ENCODE measurements around the gene PTTG1IP.

PTTG1IP gene

GRCh38 chr21:44908908-44909307 lies 35.4 kb upstream of the PTTG1IP start:
- DNase-seq: no peak

- no peak for DNase-seq
These were observed 34.7 kb upstream of the PTTG1IP start for GRCh38 chr21:44907966-44908895.

- no peak for DNase-seq
These were observed 33.9 kb upstream of the PTTG1IP start for GRCh38 chr21:44907225-44907965.

DNA sequence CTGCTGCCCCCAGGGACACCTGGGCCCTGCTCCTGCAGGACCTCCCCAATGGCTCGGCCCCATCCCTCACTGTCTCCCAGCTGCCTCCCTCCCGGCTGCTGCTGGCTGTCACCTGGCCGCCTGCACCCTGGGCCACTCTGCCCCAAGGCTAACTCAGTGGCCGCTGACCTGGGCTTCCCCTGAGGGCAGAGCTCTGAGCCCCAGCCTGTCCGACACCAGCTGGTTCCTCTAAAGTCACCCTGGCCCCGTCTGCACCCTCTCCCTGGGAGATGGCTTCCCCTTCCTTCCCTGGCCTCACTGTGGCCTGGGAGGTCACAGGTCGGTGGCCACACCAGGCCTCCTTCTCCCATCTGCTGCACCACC lies 32.2 kb upstream of the PTTG1IP start:
- DNase-seq: no peak

DNA sequence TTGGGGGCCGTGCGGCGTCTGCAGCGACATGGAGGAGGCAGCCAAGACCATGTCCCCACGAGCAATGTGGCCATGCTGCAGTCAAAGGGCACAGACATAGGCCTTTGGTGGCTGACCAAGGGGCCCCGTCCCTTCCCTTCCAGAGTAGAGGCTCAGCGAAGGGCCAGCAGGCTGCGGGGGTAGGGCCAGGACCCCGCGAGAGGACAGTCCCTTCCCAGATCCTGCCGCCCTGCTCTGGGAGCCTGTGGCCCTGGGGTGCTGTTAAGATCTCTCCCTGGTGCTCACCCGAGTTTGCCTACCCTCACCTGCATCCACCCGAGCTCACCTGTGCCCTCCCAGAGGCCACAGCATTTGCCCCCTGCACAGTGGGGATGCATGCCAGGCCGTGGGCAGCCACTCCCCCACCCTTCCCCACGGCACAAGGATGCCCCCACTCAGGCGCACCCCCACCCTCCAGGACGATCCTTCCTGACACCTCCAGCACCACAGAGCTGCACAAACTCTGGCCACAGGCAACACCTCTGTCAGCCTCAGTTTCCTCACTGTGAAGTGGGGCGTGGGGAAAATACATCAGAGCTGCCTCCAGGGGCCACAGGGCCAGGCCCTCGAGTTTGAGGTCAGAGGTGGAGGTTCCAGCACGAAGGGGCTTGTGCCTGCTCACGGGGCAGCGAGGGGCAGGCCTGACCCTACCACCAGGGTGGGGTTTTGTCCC lies 31.7 kb upstream of the PTTG1IP start:
- DNase-seq: no peak

DNA sequence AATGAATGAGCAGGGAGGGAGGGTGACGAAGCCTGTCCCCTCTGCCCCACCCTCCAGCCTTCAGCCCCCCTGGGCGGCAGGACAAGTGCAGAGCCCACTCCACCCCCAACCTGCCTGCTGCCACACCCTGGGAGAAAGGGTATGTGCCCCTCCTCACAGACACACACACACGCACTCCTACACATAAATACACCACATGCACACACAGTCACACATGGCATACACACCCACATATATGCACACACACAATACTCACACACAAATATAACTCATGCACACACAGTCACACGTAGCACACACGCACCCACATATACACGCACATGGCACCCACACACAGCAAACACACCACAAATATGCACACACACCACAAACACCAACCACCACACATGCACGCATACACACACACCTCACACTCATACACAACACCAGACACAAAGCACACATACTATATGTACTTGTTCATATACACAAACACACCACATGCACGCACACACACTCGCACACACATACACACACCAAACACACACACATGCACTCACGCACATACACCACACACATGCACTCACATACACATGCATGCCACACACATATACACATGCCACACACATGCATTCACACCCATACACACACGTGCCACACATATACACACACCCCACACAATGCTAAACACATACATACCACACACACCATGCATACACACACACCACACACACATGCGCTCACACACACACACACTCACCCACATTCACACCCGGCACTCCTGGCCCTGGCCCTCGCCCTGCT lies 30.8 kb upstream of the PTTG1IP start:
- DNase-seq: no peak

GRCh38 chr21:44903689-44904088 lies 30.2 kb upstream of the PTTG1IP start:
- DNase-seq: no peak

GRCh38 chr21:44903050-44903685 lies 29.7 kb upstream of the PTTG1IP start:
- no peak for DNase-seq

DNA sequence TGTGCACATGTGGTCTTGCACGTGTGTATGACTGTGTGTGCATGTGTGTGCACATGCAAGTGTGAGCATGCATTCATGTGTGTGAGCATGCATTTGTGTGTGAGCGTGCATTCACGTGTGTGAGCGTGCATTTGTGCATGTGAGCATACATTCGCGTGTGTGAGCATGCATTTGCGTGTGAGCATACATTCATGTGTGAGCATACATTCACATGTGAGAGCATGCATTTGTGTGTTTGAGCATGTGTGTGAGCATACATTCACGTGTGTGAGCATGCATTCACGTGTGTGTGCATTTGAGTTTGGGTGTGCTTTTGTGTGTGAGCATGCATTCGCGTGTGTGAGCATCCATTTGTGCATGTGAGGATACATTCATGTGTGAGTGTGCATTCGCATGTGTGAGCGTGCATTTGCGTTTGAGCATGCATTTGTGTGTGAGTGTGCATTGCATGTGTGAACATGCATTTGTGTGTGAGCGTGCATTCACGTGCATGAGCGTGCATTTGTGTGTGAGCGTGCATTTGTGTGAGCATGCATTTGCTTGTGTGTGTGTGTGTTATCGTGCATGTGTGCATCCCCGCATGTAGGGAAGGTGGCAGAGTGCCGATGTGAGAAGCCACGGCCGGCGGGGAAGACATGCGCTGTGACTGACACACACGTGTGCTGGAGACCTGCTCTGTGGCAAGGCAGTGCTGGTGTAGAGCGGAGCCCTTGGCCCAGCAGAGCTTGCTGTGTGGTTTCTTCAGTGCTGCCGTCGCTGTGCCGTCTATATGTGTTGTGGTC lies 29.0 kb upstream of the PTTG1IP start:
- no peak for DNase-seq

DNA sequence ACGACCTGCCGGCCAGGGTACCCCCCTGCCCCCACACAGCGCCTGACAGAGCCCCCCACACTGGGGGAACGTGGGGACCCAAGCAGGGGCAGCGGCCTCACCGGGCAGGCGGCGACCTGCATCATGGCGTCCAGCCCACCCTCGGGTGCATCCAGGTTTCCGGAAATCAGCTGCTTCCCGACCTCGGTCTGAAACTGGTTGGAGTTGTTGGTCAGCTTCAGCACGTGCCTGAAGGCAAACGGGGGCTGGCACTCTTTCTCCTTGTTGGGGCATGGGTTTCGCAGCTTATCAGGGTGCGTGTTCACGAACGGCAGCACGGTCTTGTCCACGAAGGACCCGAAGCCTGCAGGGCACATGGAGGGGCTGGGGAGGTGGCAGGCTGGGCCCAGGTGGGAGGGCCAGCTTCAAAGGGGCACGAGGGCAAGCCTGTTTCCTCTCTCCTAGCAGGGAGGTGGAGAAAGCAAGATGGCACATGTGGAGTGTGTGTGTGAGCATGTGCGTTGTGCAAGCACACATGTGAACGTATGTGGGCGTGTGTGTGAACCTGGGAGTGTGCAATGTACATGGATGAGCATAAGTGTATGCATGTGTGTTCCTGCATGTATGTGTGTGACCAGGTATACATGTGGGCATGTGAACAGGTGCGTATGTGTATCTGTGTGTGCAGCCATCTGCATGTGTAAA lies 28.0 kb upstream of the PTTG1IP start:
- no peak for DNase-seq

- no peak for DNase-seq
These were observed 27.2 kb upstream of the PTTG1IP start for GRCh38 chr21:44900559-44901251.

- no peak for DNase-seq
These were observed 26.5 kb upstream of the PTTG1IP start for GRCh38 chr21:44899768-44900558.

DNA sequence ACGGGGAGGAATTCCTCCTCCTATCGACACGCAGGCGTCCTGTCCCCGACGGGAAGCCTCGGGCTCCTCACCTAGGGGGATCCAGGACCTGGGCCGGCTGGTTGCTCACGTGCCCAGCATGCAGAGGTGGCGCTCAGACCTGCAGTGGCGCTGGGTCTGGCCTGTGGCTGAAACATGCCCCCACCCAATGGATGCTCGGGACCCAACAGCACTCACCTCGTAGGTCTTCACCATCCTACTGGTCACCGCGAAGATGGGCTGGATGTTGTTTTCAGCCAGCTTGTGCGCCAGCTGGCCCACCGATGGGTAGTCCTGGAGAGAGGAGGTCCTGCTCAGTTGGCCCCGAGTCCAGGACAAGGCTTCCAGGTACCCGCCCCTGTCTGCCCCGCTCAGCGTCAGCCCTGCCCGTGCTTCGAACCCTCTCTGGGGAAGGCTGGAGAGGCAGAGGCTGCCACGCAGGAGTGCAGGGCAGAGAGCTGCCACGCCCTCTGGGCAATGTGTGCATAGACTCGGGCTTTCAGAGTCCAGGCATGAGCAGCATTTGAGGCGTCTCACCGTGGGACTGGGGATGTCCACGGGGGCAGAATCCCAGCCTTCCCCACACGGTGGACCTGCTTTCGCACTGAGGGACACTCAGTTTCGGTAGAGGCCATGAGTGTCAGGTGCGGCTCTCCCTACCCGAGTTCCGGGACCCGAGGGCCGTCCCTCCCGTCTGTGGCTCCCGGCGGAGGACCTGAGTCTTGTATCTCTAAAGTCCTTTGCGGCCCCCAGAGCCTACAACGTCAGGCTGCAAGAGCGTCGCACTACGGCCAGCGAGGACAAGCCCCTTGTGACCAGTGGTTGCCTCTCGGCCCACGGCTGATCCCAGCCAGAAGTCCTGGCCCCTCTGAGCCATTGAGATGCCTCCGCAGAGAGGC lies 25.6 kb upstream of the PTTG1IP start:
- DNase-seq: no peak

DNA sequence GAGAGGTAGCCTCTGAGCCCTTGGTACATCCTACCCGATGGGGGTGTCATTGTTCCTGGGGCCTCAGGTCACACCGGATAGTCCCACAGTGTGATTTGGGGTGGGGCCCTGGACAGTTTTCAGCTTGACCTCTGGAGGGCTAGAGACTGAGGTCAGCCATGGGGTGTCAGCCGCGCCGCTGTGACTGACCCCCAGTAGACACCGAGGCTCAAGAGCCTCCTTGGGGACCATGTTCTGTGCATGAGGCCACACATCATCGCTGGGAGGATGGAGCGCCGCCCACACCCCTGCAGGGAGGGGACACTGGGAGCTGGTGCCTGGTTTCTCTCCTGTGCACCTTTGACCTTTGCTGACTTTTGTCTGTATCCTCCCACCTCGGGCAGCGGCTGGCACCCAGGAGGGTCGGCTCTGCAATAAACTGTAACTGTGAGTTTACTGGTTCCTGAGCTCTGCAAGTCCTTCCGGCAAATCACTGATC lies 24.6 kb upstream of the PTTG1IP start:
- no peak for DNase-seq

DNA sequence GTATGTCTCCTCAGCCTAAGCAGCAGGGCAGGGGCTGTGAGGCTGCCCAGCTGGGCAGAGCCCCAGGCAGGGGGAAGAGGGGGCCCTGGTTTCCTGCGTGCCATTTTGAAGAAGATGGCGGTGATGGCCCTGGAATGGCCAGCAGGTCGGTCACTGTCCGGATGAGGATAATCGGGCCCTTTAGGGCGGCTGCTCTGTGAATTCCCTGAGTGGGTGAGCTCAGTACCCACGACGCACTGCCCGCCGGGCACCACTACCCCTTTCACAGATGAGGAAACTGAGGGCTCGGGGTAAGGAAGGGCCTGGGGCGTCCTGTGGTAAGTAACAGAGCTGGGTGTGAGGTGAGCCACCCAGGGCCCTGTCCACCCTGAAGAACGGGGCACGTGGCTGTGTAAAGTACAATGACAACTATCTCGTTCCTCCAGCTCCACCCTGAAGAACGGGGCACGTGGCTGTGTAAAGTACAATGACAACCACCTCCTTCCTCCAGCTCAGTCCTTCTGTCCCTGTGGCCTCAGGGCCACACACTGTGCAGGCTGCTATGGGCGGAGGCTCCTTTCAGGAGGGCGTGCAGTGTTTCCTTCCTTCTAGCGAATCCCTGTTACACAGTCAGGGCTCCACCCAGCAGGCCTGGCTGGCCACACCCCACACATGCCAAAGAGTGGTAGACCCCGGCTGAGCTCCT lies 24.0 kb upstream of the PTTG1IP start:
- DNase-seq: no peak

DNA sequence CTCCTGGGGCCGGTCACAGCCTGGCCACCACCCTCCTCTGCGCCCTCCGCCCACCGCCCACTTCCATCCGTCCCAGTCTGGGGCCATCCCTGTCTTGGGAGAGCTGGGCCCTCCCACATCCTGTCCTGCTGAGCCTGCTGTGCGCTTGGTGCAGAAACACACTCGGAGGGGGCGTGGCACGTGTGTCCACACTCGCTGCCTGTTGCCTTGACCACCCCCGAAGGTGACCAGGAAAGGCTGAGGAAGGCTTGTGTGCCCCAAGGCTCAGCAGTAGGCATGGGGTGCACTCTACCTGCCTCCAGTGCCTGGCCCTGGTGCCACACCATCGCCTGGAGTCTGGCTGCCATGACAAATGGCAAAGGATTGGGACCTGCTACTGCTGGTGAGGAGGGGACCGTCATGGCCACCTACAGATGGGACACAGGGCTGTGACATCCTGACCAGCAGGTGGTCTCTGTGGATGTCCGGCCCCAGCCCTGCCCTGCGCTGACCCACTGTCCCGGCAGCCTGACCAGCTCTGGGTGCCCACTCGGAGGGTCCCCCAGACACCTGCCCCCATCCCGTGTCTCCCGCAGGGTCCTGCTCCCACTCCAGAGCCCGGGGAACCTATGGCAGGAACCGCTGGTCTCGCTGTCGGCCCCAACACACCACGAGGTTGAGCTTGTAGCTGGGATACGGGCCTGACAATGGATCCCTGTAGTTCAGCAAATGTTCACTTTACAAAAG lies 23.2 kb upstream of the PTTG1IP start:
- DNase-seq: no peak

GRCh38 chr21:44895859-44896258 lies 22.4 kb upstream of the PTTG1IP start:
- no peak for DNase-seq

All from activated CD4-positive, alpha-beta T cell treated with anti-CD3 and anti-CD28 coated beads, Interleukin-2, amount 50 U/mL, for 48 hours (primary cell).